HG02571 (cell line): ENCODE data around the gene MRPL21.

Experiments
- ATAC-seq: cut with Tn5 transposase; IDR thresholded peaks from one replicate; pipeline ENCODE4 v1.9.1; 2021; ENCODE audit warnings: mild to moderate bottlenecking, moderate library complexity; ENCODE audit not compliant: unreplicated experiment

Gene MRPL21

GRCh38 chr11:68935516-68936357 is 32.1 kb upstream of the MRPL21 start:
- ATAC-seq, result no peak

DNA sequence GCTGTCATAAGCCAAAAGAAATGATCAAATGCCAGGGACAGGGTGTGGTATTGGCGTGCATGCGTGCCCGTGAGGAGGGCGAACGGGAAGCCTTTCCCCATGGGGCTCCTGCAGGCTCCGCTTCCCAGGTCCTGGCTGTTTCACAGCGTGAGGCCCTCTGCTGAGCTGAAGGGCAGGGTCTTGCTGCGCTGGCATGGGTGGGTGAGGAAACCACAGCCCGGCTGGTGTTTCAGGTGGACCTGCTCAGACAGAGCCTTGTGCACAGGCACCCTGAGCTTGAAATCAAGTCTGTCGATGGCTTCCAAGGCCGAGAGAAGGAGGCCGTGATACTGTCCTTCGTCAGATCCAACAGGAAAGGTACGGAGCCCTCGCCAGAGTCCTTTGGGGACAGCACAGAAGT is 31.4 kb upstream of the MRPL21 start:
- no peak for ATAC-seq

- no peak for ATAC-seq
Observed at GRCh38 chr11:68934666-68935065, 31.0 kb upstream of the MRPL21 start.

DNA sequence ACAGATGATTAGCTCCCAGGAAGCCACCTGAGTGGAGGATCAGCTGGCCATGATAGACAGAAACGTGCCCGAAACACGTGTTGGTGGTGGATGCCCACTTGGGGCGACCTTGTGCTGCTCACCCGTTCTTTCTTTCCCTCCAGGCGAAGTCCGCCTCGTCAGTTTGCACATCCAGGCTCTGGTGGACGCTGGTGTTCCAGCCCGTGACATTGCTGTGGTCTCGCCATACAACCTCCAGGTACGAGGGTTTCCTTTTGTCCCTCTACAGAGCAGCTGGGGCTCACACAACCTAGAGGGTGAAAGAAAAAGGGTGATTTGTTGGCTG is 30.7 kb upstream of the MRPL21 start:
- ATAC-seq, result no peak

DNA sequence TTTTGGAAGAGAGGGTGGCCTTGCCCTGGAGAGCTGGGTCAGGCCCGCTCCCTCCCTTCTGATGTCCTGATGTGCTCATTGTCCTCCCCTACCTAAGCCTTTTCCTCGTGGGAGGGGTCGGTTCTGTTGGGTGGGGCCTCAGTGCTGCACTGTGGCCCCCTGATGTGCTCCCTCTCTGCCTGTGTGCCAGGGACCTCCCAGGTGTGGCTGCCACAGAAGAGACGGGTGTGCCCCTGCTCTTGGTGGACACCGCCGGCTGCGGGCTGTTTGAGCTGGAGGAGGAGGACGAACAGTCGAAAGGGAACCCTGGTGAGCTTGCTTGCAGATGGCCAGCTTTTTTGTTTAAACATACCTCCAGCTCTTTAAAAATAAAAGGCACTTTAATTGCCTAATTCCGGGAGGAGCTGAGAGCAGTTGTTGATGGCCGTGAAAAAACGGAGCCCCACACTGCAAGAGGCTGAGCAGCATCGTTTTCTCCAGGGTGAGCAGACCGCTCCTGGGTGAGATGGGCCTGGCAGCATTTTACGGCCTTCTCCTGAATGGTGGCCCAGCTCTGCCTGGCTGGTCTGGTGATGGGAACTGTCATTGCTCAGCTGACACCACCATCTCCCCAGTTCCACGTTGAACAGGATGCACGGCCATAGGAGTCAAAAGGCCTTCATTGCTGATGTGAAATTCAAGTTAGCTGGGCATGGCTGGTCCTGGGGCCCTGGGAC is 30.1 kb upstream of the MRPL21 start:
- no peak for ATAC-seq

DNA sequence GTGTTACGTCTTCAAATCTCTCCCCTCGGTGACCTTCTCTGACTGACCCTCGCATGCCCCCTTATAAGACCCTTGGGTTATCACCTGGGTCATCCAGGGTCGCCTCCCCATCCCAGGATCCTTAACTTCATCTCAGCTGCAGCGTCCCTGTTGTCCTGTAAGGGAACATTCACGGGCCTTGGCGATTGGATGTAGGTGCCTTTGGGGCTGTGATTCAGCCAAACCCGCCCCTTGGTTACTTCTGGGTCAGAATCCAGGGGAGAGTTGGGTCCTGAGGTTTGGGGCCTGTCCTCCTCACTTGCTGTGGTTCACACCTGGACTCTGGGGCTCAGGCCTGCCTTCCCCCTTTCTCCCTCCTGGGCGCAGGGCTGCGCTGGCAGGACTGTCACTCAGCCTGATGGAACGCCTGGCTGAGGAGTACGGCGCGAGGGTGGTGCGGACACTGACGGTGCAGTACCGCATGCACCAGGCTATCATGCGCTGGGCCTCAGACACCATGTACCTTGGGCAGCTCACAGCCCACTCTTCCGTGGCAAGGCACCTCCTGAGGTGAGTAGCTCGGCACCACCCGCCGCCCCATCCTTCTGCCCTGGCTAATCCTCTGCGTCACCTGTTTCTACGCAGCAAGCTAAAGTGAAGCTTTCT is 29.4 kb upstream of the MRPL21 start:
- no peak for ATAC-seq

DNA sequence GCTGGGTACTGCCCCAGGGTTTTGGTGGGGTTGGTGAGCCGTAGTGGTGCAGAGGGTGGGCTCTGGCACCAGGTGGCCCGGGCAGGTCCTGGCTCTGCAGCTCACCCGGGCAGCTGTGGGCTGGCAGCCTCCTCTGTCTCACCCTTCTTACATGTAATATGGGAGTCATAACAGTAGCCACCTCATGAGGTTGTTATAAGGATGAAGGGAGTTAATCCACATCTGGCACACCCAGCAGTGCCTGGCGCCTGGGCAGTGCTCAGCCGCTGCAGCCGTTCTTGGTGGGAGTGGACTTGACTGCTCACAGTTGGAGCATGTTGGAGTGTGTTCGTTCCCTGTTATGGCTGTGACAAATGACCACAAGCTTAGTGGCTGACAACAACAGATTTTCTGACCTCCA is 28.7 kb upstream of the MRPL21 start:
- ATAC-seq, result no peak

DNA sequence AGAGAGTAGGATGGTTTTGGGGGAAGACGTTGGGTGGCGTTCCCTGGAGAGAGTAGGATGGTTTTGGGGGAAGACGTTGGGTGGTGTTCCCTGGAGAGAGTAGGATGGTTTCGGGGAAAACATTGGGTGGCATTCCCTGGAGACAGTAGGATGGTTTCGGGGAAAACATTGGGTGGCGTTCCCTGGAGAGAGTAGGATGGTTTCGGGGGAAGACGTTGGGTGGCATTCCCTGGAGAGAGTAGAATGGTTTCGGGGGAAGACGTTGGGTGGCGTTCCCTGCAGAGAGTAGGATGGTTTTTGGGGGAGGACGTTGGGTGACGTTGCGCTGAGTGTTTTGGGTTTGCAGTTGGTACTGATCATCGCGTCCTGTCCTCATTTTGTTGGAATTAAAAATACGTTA is 28.3 kb upstream of the MRPL21 start:
- ATAC-seq, result no peak

DNA sequence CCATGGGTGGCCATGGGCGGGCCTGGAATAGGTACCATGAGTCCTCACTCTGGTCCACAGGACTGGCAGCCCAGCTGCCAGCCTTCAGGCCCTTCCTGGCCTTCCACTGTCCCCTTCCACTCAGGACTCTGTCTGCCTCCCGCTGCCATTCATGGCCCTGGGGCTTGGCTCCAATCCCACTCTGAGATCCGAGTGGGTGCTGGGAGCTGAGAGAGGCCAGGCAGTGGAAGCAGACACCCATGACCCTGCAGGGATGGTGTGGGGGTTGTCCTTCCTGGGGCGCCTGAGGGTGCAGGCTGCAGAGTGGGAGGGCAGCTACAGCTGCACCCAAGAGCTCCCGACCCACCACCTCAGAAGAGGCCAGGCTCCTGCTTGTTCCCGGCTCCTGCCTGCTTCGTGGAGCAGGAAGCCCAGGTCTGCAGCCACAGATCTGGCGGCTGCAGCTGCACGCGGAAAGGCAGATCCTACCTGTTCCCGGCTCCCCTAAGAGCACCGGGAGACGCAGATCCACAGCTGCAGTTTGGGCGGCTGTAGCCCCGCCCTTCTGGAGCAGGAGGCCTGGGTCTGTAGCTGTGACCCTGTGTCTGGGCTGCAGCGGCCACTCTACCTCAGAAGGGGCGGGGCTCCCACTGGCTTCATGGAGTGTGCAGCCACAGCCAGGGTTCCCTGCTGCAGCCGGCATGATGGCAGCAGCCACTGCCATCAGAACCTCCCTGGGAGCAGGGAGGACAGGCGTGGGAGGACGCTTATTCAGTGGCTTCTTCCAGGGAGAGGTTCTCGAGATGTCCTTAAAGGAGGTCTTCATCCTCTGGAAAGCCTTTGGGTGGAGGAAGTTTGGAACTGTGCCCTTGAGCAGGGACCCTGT is 27.6 kb upstream of the MRPL21 start:
- ATAC-seq, result no peak

DNA sequence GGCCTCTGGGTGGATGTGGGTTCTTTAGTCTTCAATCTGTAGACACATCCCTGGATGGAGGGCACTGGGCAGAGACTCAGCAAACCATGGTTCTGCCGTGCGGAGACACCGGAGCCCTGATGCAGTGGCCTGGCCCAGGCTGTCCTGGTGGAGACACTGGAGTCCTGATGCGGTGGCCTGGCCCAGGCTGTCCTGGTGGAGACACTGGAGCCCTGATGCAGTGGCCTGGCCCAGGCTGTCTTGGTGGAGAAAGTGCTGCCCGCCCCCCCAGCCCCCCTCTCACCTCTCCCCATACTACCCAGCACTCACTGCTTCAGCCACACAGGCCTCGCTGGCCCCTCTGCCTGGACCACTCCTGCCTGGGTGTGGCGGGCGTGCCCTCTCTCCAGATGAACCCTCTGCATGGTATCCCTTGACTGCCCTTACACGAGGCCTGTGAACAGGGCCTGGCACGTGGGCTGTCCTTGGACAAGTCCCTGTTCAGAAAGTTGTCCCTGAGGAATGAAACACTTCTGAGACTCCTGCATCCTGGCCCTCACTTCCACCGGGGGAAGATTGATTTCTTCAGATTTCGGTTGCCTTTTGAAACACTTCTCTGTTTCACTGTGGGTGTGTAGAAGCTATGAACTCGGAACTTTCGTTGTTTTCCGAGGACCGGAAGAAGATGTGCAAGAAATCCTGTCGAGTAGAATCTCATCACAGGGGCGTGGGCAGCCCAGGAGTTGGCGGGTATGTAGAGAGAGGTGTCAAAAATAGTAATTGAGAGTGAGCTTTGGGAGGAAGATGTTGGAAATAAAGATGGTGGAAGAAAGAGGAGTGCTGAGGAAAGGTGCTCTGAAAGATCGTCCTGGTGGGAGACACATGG is 26.3 kb upstream of the MRPL21 start:
- no peak for ATAC-seq

GRCh38 chr11:68929135-68929534 is 25.5 kb upstream of the MRPL21 start:
- ATAC-seq, result no peak

DNA sequence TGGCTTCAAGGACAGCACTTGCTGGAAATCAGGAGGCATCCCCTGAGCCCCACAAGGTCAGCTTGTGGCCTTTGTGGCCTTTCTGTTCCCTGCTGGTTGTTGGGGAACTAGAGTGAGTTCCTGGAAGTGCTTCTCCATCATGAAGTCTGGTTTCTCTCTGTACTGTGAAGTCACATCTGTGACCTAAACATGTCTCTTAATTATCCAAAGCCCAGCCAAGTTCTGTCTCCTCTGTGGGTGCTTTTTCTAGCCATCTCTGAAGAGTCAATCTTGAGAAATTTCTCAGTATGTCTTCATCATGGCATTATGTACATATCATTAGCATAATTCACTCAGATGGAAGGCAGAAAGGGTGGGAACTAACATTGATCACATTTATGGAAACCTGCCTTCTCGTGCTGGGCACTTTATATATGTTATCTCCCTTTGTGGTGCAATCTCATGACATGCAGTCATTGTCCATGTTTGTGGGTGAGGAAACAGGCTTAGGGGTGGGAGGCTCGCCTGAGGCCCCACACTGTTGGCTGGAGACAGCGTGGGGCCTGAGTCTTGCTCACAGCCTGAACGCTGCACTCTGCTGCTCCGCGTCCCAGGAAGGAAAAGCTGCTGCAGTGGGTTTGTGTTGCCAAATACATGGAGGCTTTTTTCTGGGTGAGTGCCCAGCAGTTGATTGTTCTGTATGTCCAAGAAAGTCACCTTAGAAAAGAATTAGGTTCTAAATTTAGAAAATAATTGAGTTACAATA is 24.7 kb upstream of the MRPL21 start:
- no peak for ATAC-seq

DNA sequence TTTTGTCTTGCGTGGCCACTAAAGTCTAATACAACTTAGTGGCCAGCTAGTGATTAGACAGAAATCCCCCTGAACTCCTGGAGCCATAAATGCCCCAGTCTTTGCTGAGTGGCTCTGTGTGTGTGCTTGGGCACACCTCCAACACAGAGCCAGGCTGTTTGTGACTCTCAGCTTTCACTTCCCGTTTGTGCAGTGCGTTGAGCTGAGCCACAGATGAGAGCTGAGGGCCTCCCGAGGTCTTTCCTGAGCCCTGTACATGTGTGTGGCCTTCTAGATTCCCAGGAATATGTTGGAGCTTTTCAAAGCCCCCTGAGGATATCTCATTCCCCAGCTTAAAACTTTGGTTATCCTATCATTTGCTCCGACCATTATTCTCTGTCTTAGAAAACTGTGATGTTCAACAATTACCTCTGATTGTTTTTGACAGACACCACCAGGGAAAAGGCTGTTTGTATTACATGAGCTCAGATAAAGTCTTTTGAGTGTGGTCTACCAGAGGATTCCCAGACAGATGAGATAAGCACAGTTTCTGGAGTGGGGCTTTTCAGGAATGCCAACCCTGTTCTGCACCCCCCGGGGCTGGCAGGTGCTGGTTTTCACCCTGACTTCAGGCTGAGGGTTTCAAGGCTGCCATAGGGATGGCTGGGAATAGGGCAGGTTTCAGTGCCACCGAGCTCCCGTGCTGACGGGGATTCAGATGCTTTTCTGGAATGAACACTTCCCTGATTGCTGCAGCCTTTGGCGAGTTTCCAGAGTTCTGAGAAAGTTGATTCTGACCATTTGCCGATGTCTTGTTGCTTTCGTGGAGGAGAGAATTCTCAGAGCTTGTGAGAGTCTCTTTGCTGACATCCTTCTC is 23.9 kb upstream of the MRPL21 start:
- no peak for ATAC-seq

- no peak for ATAC-seq
Observed at GRCh38 chr11:68925611-68926010, 22.0 kb upstream of the MRPL21 start.

- ATAC-seq, result no peak
Observed at GRCh38 chr11:68924073-68924925, 20.7 kb upstream of the MRPL21 start.

DNA sequence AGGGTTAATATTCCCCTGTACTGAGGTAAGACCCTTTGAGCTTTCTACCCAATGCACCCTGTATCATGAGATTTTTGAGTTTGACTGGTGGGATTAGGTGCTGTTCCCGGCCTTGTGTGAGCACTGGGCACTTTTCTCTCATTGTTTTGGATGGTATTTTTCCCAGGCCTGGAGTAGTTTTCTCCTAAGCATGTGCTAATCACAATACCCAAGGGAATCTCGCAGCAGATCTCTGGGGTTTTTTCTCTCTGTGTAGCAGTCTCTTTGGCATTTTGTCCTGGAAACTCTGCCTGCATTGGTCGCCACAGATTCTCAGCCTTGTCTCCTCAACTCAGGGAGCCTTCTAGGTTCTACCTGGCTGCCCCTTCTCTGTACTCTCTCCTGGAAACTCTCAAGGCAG is 20.0 kb upstream of the MRPL21 start:
- ATAC-seq, result no peak

GRCh38 chr11:68916439-68916838 is 12.8 kb upstream of the MRPL21 start:
- no peak for ATAC-seq

- ATAC-seq, result no peak
Observed at GRCh38 chr11:68914761-68915160, 11.1 kb upstream of the MRPL21 start.
